Stromal cell of bone marrow (primary cell): Measurements from ENCODE around the gene CHADL.

ENCODE experiments used
- DNase-seq: peaks from one replicate; pipeline ENCODE4 v3.0.0-alpha.2; 2012; ENCODE audit warnings: low read depth

The CHADL gene

GRCh38 chr22:41229730-41230400 lies 10.9 kb downstream of the CHADL start:
- no peak for DNase-seq

GRCh38 chr22:41229215-41229614 lies 11.5 kb downstream of the CHADL start:
- DNase-seq: no peak

GRCh38 chr22:41226723-41227655 lies 13.7 kb downstream of the CHADL start:
- no peak for DNase-seq

DNA sequence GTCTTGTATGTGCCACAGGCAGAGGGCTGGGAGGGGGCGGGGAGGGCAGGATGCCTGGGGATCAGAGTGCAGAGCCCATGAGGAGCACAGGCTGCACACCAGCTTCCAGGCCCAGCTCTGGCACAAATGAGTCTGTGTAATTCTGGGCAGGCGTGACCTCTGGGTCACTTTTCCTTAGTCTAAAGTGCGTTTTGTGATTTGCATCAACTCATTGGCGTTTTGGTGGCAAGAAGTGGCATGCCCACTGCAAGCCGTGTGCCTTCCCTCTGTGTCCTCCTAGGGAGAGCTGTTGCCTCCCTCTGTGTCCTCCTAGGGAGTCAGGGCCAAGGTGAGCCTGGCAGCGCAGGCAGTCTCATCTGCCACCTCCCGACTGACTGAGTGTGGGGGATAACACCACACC lies 17.2 kb downstream of the CHADL start:
- DNase-seq: no peak

- DNase-seq: no peak
Observed at GRCh38 chr22:41222846-41223507, 17.8 kb downstream of the CHADL start.

- DNase-seq: peak; percentile 59
Observed at GRCh38 chr22:41217553-41218157, 23.1 kb downstream of the CHADL start.

GRCh38 chr22:41216984-41217383 lies 23.7 kb downstream of the CHADL start:
- DNase-seq: no peak

- no peak for DNase-seq
Observed at GRCh38 chr22:41215926-41216325, 24.8 kb downstream of the CHADL start.

DNA sequence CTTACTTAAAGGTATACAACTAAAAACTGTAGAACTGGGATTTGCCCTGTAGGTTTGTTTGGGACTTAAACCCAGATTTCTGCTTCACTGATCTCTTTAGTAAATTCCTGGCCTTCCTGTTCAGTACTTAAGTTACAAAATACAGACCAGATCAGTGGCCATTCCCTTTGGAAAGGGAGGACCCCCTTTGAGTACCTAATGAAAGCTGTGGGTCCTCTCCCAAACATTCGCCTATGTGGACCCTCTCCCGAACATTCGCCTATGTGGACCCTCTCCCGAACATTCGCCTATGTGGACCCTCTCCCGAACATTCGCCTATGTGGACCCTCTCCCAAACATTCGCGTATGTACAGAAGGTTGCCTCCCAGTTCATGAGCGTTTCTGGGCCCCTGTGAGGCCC lies 25.3 kb downstream of the CHADL start:
- no peak for DNase-seq

GRCh38 chr22:41206719-41207118 lies 34.0 kb downstream of the CHADL start:
- no peak for DNase-seq

- peak; percentile 95 for DNase-seq
Observed at GRCh38 chr22:41204992-41205900, 35.5 kb downstream of the CHADL start, which contains the start of gene L3MBTL2. TSS of gene L3MBTL2 (plus strand) at chr22:41205312. CDS start at chr22:41205363, 51 bp downstream.

- DNase-seq: no peak
Observed at GRCh38 chr22:41204066-41204465, 36.7 kb downstream of the CHADL start.

- DNase-seq: no peak
Observed at GRCh38 chr22:41203118-41203517, 37.6 kb downstream of the CHADL start.

DNA sequence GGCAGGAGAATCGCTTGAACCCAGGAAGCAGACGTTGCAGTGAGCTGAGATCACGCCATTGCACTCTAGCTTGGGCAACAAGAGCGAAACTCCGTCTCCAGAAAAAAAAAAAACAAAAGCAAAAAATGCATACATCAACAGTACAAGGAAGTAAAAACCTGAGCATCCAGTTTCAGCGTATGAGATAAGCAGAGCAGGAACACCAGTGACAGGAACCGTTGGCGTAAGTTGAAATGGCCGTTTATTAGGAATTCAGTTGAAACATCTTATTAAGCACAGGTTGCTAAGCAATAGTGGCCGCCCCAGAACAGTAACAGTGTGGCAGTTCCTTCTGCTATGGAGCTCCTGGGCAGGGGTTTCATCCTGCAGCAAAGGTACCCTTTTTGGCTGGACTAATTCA lies 39.6 kb downstream of the CHADL start:
- no peak for DNase-seq

- DNase-seq: no peak
Observed at GRCh38 chr22:41198027-41198580, 42.6 kb downstream of the CHADL start.

DNA sequence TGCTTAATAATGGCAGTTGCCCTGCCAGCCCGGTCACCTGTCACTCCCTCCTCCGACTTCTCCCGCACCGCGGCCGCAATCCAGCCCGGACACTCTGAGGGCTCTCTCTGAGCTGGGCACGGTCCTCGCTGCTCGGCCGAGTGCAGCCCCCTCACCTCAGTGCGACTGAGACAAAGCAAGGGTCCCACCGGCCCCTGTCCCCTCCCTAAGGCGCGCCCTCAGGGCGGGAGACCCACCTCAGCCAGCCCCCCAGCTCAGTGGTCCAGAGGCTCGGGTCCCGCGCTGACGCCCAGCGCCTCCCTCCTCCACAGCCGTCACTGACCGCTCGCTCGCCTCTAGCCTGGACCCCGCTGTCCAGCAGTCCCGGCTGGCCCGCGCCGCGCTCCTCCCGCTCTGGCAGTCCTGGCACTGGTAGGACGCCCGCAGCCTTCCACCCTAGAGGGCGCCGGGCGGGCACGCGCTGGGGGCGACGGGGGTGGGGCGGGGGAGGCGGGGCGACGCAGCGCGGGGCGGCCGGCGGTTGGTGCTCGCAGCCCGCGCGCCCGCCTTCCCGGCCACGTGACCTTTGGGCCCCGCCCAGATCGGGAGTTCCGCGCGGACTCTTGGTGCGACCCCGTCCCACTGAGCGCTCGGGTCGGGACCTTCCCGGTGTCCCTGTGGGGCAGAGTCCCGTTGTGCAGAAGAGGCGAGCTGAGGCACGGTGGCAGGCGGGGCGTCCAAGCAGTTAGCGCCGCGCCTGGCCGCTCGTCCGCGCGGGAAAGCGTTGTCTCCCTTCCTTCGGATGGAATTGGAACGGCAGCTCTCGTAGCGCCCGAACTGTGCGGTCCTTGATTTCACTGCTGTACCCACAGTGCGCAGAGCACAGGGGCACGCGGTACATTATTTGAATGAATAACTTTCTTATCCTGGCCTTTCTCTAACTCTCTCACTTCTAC lies 43.4 kb downstream of the CHADL start:
- DNase-seq: peak; percentile 28

DNA sequence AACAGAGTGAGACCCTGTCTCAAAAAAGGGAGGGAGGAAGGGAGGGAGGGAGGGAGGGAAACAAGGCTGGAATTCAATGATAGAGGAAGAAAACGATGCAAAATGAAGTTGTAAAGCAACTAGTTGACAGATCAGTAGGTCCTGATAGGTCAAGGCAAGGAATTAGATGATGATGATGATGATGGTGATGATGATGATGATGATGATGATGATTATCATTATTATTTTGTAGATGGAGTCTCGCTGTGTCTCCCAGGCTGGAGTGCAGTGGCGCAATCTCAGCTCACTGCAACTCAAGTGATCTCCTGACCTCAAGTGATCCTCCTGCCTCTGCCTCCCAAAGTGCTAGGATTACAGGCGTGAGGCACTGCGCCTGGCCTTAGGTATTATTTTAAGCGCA lies 46.9 kb downstream of the CHADL start:
- DNase-seq: no peak

- no peak for DNase-seq
Observed at GRCh38 chr22:41191467-41191866, 49.3 kb downstream of the CHADL start.

GRCh38 chr22:41184679-41185078 lies 56.1 kb downstream of the CHADL start:
- DNase-seq: no peak
